Stimulated activated CD8-positive, alpha-beta memory T cell treated with anti-CD3 and anti-CD28 coated beads, Interleukin-15, amount 100 ng/mL, for 1 hour (primary cell): Measurements from ENCODE around the gene DOP1B.
"Not testable (repeated sequence)": the region's sequence is repeated elsewhere in the genome, so short reads cannot be mapped to it uniquely, and the experiment has no call there.

Experiments
- DNase-seq: peaks from one replicate; pipeline ENCODE4 v3.0.0-alpha.2; 2020; ENCODE audit warnings: low read depth

DOP1B gene

GRCh38 chr21:36134803-36135390 lies 21.7 kb upstream of the DOP1B start, which contains the start of gene CBR3:
Gene CBR3, plus strand, starts transcription at chr21:36135079. Its CDS starts 114 bp downstream, at chr21:36135193.
- no peak for DNase-seq

- no peak for DNase-seq
Measured at GRCh38 chr21:36135391-36136102, 21.1 kb upstream of the DOP1B start.

- DNase-seq: not testable (repeated sequence)
Measured at GRCh38 chr21:36139791-36140190, 16.8 kb upstream of the DOP1B start.

GRCh38 chr21:36141513-36141925 lies 15.1 kb upstream of the DOP1B start:
- peak; percentile 72 for DNase-seq

- not testable (repeated sequence) for DNase-seq
Measured at GRCh38 chr21:36144233-36144632, 12.4 kb upstream of the DOP1B start.

- DNase-seq: no peak
Measured at GRCh38 chr21:36145259-36145658, 11.4 kb upstream of the DOP1B start.

GRCh38 chr21:36147911-36148310 lies 8.7 kb upstream of the DOP1B start:
- no peak for DNase-seq

GRCh38 chr21:36148886-36149285 lies 7.7 kb upstream of the DOP1B start:
- no peak for DNase-seq

- DNase-seq: no peak
Measured at GRCh38 chr21:36149788-36150711, 6.6 kb upstream of the DOP1B start.

GRCh38 chr21:36155603-36156338 lies 853 bp upstream of the DOP1B start:
- no peak for DNase-seq

- peak; percentile 100 for DNase-seq
Measured at GRCh38 chr21:36156339-36156814, 247 bp upstream of the DOP1B start.

- no peak for DNase-seq
Measured at GRCh38 chr21:36159356-36159921, 2.8 kb downstream of the DOP1B start.

- no peak for DNase-seq
Measured at GRCh38 chr21:36160850-36161178, 4.2 kb downstream of the DOP1B start.

- DNase-seq: no peak
Measured at GRCh38 chr21:36162631-36163030, 6.0 kb downstream of the DOP1B start.

GRCh38 chr21:36163750-36164741 lies 7.4 kb downstream of the DOP1B start:
- DNase-seq: no peak

- DNase-seq: no peak
Measured at GRCh38 chr21:36165356-36165755, 8.7 kb downstream of the DOP1B start.

- no peak for DNase-seq
Measured at GRCh38 chr21:36166705-36167104, 10.1 kb downstream of the DOP1B start.

- no peak for DNase-seq
Measured at GRCh38 chr21:36167541-36167940, 10.9 kb downstream of the DOP1B start.

GRCh38 chr21:36169470-36170128 lies 13.0 kb downstream of the DOP1B start:
- no peak for DNase-seq

- DNase-seq: no peak
Measured at GRCh38 chr21:36170823-36171222, 14.2 kb downstream of the DOP1B start.
